HUDEP-2 (cell line): Measurements from ENCODE around the gene IQSEC3.

Experiments
- DNase-seq, 76 experiments: peaks; one replicate each; lab custom pipeline; 2025; ENCODE audit not compliant: unreplicated experiment in 76 of 76; lab: John Stamatoyannopoulos, UW

Gene IQSEC3

DNA sequence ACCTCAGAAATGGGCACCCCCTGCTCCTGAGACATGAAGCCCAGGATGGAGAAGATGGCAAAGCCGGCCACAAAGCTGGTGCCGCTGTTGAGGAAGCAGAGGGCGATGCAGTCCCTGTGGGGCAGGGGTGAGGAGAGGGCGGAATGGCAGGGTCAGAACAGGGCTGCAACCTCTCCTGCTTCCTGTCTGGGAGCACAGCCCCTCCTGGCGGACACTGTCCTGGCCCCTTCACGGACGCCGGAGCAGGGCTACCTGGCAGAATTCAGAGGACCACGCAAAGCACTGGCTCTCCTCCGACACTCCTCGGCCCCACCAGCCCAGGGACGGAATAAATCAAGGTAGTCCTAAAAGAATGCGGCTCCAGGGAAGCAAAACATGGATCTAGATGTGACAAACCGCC is 159.8 kb downstream of the IQSEC3 start:
- no peak for DNase-seq

DNA sequence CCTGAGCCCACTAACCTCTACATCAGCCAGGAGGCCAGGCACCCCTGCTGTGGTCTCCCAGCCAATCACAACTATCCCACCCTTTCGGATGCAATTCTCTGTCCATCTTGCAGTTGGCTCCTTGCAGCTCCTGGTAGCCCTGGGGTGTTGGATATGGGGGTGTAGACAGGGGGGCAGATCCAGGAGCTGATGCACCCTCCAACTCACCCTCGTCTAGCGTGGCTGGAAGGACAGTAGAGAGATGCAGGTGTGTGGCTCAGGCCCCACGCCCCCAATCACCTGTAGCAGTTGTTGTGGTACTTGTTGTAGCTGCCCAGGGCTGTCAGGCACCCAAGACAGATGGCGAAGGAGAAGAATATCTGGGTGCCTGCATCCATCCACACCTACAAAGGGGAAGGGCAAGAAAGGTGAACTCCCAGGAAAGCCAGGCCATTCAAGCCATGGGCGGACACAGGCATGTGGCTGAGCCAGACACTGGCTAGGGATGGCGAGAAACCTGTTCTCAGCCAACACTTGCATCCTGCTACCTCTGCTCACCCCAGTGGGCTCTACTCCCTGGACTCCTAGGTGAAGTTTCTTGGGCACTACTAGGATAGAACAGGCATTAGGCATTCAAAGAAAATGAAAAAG is 160.8 kb downstream of the IQSEC3 start:
- no peak for DNase-seq
